Astrocyte of the cerebellum (primary cell): ENCODE results near the gene ZNF253.

Experiments
- DNase-seq: peaks from one replicate; pipeline ENCODE4 v3.0.0-alpha.2; 2011; ENCODE audit warnings: low read depth
- H3K4me3 ChIP-seq: 2 replicates; pipeline ENCODE4 v1.5.1; 2011; ENCODE audit warnings: mild to moderate bottlenecking, low read depth, low read length, moderate library complexity
- CTCF ChIP-seq: IDR thresholded peaks from 2 replicates; pipeline ENCODE4 v1.5.1; 2012; ENCODE audit warnings: low read length, low read depth, moderate library complexity, mild to moderate bottlenecking; ENCODE audit errors: missing control alignments
- in situ Hi-C: cut with HindIII; loops from 2 replicates; pipeline ENCODE4 v1.10.0; 2017; ENCODE audit warnings: low sequenced_read_pairs

The ZNF253 gene

GRCh38 chr19:19937403-19937802, 71.7 kb downstream of the ZNF253 start:
- DNase-seq = no peak
- in situ Hi-C loops = no loop called here
- no peak for TF ChIP-seq CTCF
- no peak overlapping the region for H3K4me3 ChIP-seq

GRCh38 chr19:19938449-19938848, 72.8 kb downstream of the ZNF253 start:
- in situ Hi-C loops = no loop called here
- H3K4me3 ChIP-seq = no peak overlapping the region

GRCh38 chr19:19943848-19944582, 78.3 kb downstream of the ZNF253 start:
- H3K4me3 ChIP-seq = no peak overlapping the region
- no peak for TF ChIP-seq CTCF
- no peak for DNase-seq
- in situ Hi-C loops = no loop called here

More at GRCh38 chr19:19938449-19938848, 72.8 kb downstream of the ZNF253 start:
- DNase-seq = no peak
- TF ChIP-seq CTCF = no peak
